Stimulated activated CD4-positive, alpha-beta T cell treated with anti-CD3 and anti-CD28 coated beads, Interleukin-2, amount 100 ng/mL, for 4 hours (primary cell): ENCODE results near the gene ZNF483.
A peak's percentile ranks its signal among the peaks of the same experiment; 100 is the strongest.
"Not testable (repeated sequence)": the region's sequence is repeated elsewhere in the genome, so short reads cannot be mapped to it uniquely, and the experiment has no call there.

Experiments
- DNase-seq: peaks from one replicate; pipeline ENCODE4 v3.0.0-alpha.2; 2020; ENCODE audit warnings: low read depth

The ZNF483 gene

GRCh38 chr9:111525056-111525977 lies at the start of gene ZNF483:
ZNF483 (plus strand) TSS chr9:111525179; CDS start chr9:111527396, 2,217 bp downstream.
- DNase-seq: peak; percentile 72

- DNase-seq: no peak
Measured at GRCh38 chr9:111475195-111475594, 49.8 kb upstream of the ZNF483 start.

- no peak for DNase-seq
Measured at GRCh38 chr9:111477677-111478076, 47.3 kb upstream of the ZNF483 start.

- DNase-seq: no peak
Measured at GRCh38 chr9:111481885-111482636, 42.9 kb upstream of the ZNF483 start.

GRCh38 chr9:111482694-111483438 lies 42.1 kb upstream of the ZNF483 start:
- DNase-seq: peak; percentile 47

- DNase-seq: peak; percentile 26
Measured at GRCh38 chr9:111483439-111483857, 41.5 kb upstream of the ZNF483 start.

GRCh38 chr9:111483858-111484571 lies 41.0 kb upstream of the ZNF483 start, which contains the start of gene ECPAS:
ECPAS (minus strand) TSS chr9:111484383; CDS start chr9:111472918, 11,465 bp downstream.
- peak; percentile 55 for DNase-seq

- no peak for DNase-seq
Measured at GRCh38 chr9:111484572-111484894, 40.4 kb upstream of the ZNF483 start.

GRCh38 chr9:111497196-111497595 lies 27.8 kb upstream of the ZNF483 start:
- DNase-seq: not testable (repeated sequence)

GRCh38 chr9:111501005-111501562 lies 23.9 kb upstream of the ZNF483 start:
- DNase-seq: no peak

- DNase-seq: no peak
Measured at GRCh38 chr9:111501648-111502047, 23.3 kb upstream of the ZNF483 start.

GRCh38 chr9:111502506-111502905 lies 22.5 kb upstream of the ZNF483 start:
- DNase-seq: no peak

GRCh38 chr9:111511581-111511980 lies 13.4 kb upstream of the ZNF483 start:
- not testable (repeated sequence) for DNase-seq

GRCh38 chr9:111514967-111515366 lies 10.0 kb upstream of the ZNF483 start:
- no peak for DNase-seq

GRCh38 chr9:111516061-111516465 lies 8.9 kb upstream of the ZNF483 start:
- no peak for DNase-seq

GRCh38 chr9:111524731-111525055 lies 286 bp upstream of the ZNF483 start:
- DNase-seq: no peak

GRCh38 chr9:111527347-111527746 lies 2.4 kb downstream of the ZNF483 start:
- DNase-seq: no peak

- no peak for DNase-seq
Measured at GRCh38 chr9:111529787-111530186, 4.8 kb downstream of the ZNF483 start.

GRCh38 chr9:111531716-111532115 lies 6.7 kb downstream of the ZNF483 start:
- DNase-seq: no peak

- DNase-seq: no peak
Measured at GRCh38 chr9:111533099-111533790, 8.3 kb downstream of the ZNF483 start.
